Memory B cell (primary cell): ENCODE results near the gene ORC5.
"Not testable (repeated sequence)": the region's sequence is repeated elsewhere in the genome, so short reads cannot be mapped to it uniquely, and the experiment has no call there.

Experiments
- ATAC-seq: fragments of 150-1000 bp; cut with Tn5 transposase; 2 replicates; pipeline ENCODE4 v1.10.0; 2021; ENCODE audit warnings: low read depth, mild to moderate bottlenecking, moderate library complexity
- DNase-seq, 2 donors: peaks; one replicate each; pipeline ENCODE4 v3.0.0; 2022; ENCODE audit warnings: low spot score in 2 of 2
- H3K27ac Mint-ChIP-seq: one replicate; pipeline ENCODE4 v1.8.0; 2022; ENCODE audit warnings: mild to moderate bottlenecking, moderate library complexity, mixed read lengths
- H3K27me3 Mint-ChIP-seq: one replicate; pipeline ENCODE4 v1.8.0; 2022; ENCODE audit warnings: mixed read lengths
- H3K36me3 Mint-ChIP-seq: one replicate; pipeline ENCODE4 v1.8.0; 2022; ENCODE audit warnings: mild to moderate bottlenecking, mixed read lengths
- H3K4me1 Mint-ChIP-seq: one replicate; pipeline ENCODE4 v1.8.0; 2022; ENCODE audit warnings: mixed read lengths
- H3K4me3 Mint-ChIP-seq: one replicate; pipeline ENCODE4 v1.8.0; 2022; ENCODE audit warnings: mild to moderate bottlenecking, moderate library complexity, mixed read lengths
- H3K9me3 Mint-ChIP-seq: one replicate; pipeline ENCODE4 v1.8.0; 2022; ENCODE audit warnings: mixed read lengths

ORC5 gene

GRCh38 chr7:104225451-104225850, 17.6 kb upstream of the ORC5 start:
- Mint-ChIP-seq H3K36me3 (no peaks in the 10 kb centered on the region), H3K27ac (no peak overlapping the region), H3K9me3 (peaks cover 5% of the 10 kb centered on the region), H3K4me3 (no peak overlapping the region), H3K27me3 (peaks cover 6% of the 10 kb centered on the region), H3K4me1 (no peaks in the 10 kb centered on the region)
- DNase-seq (no peak), ATAC-seq (no peak)

DNA sequence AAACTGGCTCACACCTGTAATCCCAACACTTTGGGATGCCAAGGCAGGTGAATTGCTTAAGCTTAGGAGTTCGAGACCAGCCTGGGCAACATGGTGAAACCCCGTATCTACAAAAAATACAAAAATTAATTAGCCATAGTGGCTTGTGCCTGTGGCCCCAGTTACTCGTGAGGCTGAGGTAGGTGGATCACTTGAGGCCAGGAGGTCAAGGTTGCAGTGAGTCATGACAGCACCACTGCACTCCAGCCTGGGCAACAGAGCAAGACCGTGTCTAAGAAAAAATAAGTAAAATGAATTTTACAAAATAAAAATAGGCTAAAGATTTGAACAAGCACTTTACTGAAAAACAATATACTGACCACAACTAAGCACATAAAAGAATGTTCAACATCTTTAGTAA, 9.8 kb upstream of the ORC5 start:
- DNase-seq: no peak
- H3K36me3 Mint-ChIP-seq: no peaks in the 10 kb centered on the region

GRCh38 chr7:104209063-104209462, 1.2 kb upstream of the ORC5 start:
- Mint-ChIP-seq H3K36me3 (no peaks in the 10 kb centered on the region), H3K27me3 (peaks cover 3% of the 10 kb centered on the region), H3K27ac (no peak overlapping the region), H3K4me3 (no peak overlapping the region), H3K4me1 (peaks cover 18% of the 10 kb centered on the region), H3K9me3 (peaks cover 5% of the 10 kb centered on the region)
- DNase-seq: no peak
- no peak for ATAC-seq

More for the DNA sequence above, 9.8 kb upstream of the ORC5 start:
- no peak overlapping the region for H3K27ac Mint-ChIP-seq
- H3K27me3 Mint-ChIP-seq: no peaks in the 10 kb centered on the region
- ATAC-seq: no peak
- H3K9me3 Mint-ChIP-seq: peaks cover 6% of the 10 kb centered on the region
- H3K4me3 Mint-ChIP-seq: no peak overlapping the region
- H3K4me1 Mint-ChIP-seq: no peaks in the 10 kb centered on the region

- Mint-ChIP-seq H3K36me3 (peaks cover 5% of the 10 kb centered on the region), H3K4me1 (peaks cover 22% of the 10 kb centered on the region), H3K27ac (peak overlapping the region; percentile 91), H3K4me3 (peak overlapping the region; percentile 96), H3K9me3 (peaks cover 5% of the 10 kb centered on the region), H3K27me3 (peaks cover 3% of the 10 kb centered on the region)
- ATAC-seq: no peak
- no peak for DNase-seq
Measured at GRCh38 chr7:104208421-104208780, 588 bp upstream of the ORC5 start.

DNA sequence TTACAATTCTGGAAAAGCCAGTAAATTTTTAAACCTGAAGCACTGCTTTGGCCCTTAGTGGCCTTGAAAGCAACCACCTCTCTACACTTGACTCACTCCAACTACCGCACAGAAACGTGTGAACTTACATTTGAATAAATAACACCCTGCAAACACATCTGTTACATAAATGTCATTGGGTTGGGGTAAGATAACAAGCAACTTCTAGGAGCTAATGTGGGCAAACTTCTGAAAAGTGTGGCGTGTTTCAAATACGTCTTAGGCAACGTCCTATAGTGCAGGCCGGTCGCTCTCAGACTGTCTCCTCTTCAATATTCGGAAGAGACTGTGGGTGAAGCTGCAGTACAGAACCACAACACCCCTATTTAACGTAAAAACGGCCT, 474 bp downstream of the ORC5 start:
- H3K27ac Mint-ChIP-seq: peak overlapping the region; percentile 91
- ATAC-seq: peak; percentile 33
- peak in 1 of 2 donors; percentile 11 for DNase-seq

GRCh38 chr7:104206841-104207240, 972 bp downstream of the ORC5 start:
- H3K27ac Mint-ChIP-seq: peak overlapping the region; percentile 91
- no peak for ATAC-seq
- H3K4me3 Mint-ChIP-seq: peak overlapping the region; percentile 96
- peaks cover 14% of the 10 kb centered on the region for H3K36me3 Mint-ChIP-seq
- peaks cover 2% of the 10 kb centered on the region for H3K9me3 Mint-ChIP-seq
- peaks cover 3% of the 10 kb centered on the region for H3K27me3 Mint-ChIP-seq
- peaks cover 25% of the 10 kb centered on the region for H3K4me1 Mint-ChIP-seq
- no peak for DNase-seq

More for the DNA sequence above, 474 bp downstream of the ORC5 start:
- Mint-ChIP-seq H3K9me3 (peaks cover 2% of the 10 kb centered on the region), H3K4me3 (peak overlapping the region; percentile 96), H3K27me3 (peaks cover 3% of the 10 kb centered on the region), H3K4me1 (peaks cover 25% of the 10 kb centered on the region), H3K36me3 (peaks cover 10% of the 10 kb centered on the region)

DNA sequence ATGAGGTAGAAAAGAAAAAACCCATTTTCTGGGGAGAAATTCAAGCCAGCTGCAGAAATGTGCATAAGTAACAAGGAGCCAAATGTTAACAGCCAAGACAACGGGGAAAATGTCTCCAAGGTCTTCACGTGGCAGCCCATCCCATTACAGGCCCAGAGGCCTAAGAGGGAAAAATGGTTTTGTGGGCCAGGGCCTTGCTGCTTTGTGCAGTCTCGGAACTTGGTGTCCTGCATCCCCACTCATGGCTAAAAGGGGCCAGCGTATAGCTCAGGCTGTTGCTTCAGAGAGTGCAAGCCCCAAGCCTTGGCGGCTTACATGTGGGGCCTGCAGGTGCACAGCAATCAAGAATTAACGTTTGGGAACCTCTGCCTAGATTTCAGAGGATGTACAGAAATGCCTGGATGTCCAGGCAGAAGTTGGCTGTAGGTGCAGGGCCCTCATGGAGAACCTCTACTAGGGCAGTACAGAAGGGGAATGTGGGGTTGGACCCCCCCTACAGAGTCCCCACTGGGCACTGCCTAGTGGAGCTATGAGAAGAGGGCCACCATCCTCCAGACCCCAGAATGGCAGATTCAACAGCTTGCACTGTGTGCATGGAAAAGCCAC, 9.0 kb downstream of the ORC5 start:
- no peak overlapping the region for H3K4me3 Mint-ChIP-seq
- H3K27me3 Mint-ChIP-seq: no peaks in the 10 kb centered on the region
- H3K9me3 Mint-ChIP-seq: peaks cover 2% of the 10 kb centered on the region
- H3K4me1 Mint-ChIP-seq: peaks cover 6% of the 10 kb centered on the region
- H3K36me3 Mint-ChIP-seq: peaks cover 56% of the 10 kb centered on the region
- H3K27ac Mint-ChIP-seq: no peak overlapping the region
- ATAC-seq (no peak), DNase-seq (no peak)

GRCh38 chr7:104196161-104196560, 11.7 kb downstream of the ORC5 start:
- Mint-ChIP-seq H3K4me1 (no peaks in the 10 kb centered on the region), H3K4me3 (no peak overlapping the region), H3K27ac (no peak overlapping the region), H3K27me3 (no peaks in the 10 kb centered on the region), H3K36me3 (peaks cover 61% of the 10 kb centered on the region), H3K9me3 (peaks cover 2% of the 10 kb centered on the region)
- no peak for ATAC-seq
- no peak for DNase-seq

GRCh38 chr7:104192434-104192833, 15.4 kb downstream of the ORC5 start:
- no peak overlapping the region for H3K27ac Mint-ChIP-seq
- no peak overlapping the region for H3K4me3 Mint-ChIP-seq
- DNase-seq (no peak), ATAC-seq (no peak)
- H3K9me3 Mint-ChIP-seq: no peaks in the 10 kb centered on the region
- no peaks in the 10 kb centered on the region for H3K27me3 Mint-ChIP-seq
- peaks cover 62% of the 10 kb centered on the region for H3K36me3 Mint-ChIP-seq
- no peaks in the 10 kb centered on the region for H3K4me1 Mint-ChIP-seq

DNA sequence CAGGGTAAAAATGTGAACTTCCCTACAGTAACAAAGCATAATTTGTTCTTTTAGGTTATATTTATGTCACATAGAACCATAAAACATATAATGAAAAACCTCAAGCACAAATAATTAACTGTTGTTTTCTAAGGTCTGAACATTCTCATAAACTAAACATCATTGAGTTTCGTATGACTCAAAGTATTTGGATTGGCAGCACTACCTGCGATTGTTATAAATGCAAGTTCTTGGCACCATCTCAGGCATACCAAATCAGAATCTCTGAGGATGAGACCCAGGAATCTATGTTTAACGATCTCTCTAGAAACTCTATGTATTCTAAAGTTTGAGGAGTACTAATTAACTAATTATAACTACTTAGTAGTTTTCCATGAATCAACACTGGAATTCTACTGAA, 22.5 kb downstream of the ORC5 start:
- ATAC-seq (no peak), DNase-seq (no peak)
- H3K27me3 Mint-ChIP-seq: no peaks in the 10 kb centered on the region
- peaks cover 37% of the 10 kb centered on the region for H3K36me3 Mint-ChIP-seq
- H3K4me3 Mint-ChIP-seq: no peak overlapping the region
- H3K27ac Mint-ChIP-seq: no peak overlapping the region
- no peaks in the 10 kb centered on the region for H3K4me1 Mint-ChIP-seq
- H3K9me3 Mint-ChIP-seq: peaks cover 1% of the 10 kb centered on the region

DNA sequence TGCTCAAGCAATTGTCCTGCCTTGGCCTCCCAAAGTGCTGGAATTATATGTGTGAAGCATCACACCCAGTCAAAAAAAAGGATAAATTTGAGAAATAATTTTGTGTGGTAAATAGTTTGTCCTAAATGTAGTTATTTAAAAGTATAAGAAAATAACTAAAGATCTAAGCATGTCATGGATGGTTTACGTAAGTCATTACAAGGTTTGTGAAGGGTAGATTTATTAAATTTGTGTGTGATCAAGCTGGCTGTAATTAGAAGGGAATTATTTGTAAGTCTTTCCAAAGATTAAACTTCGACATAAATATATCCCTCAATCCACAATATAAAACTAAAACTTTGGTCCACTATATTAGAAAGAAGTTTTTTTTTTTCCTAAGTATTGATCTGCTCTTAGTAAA, 28.6 kb downstream of the ORC5 start:
- DNase-seq (no peak), ATAC-seq (no peak)
- Mint-ChIP-seq H3K27me3 (no peaks in the 10 kb centered on the region), H3K9me3 (peaks cover 1% of the 10 kb centered on the region), H3K36me3 (peaks cover 36% of the 10 kb centered on the region), H3K27ac (no peak overlapping the region), H3K4me1 (no peaks in the 10 kb centered on the region), H3K4me3 (no peak overlapping the region)

- H3K9me3 Mint-ChIP-seq, H3K27me3 Mint-ChIP-seq, H3K27ac Mint-ChIP-seq, H3K4me1 Mint-ChIP-seq, DNase-seq, H3K4me3 Mint-ChIP-seq, ATAC-seq: not testable (repeated sequence)
- H3K36me3 Mint-ChIP-seq: peaks cover 31% of the 10 kb centered on the region
Measured at GRCh38 chr7:104177565-104178083, 30.2 kb downstream of the ORC5 start.

DNA sequence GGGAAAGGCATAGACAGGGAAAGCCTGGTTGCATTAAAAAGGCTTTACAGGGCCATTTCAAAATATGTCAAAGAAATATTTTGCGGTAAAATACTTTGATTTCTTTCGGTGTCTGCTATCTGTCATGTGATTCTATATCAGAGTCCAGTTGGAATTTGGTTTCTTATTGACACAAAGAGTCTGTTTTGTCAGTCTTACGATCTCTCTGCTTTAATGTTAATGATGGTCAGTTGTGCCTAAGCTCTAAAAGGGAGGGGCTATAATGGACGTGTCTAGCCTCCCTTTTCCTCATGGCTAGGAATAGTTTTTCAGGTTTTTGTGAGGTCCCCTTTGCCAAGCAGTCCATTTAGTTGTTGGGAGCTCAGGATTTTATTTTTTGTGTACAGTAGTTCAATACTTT, 31.5 kb downstream of the ORC5 start:
- no peak for DNase-seq
- Mint-ChIP-seq H3K9me3 (no peaks in the 10 kb centered on the region), H3K36me3 (peaks cover 35% of the 10 kb centered on the region), H3K27ac (no peak overlapping the region), H3K4me3 (no peak overlapping the region), H3K4me1 (no peaks in the 10 kb centered on the region), H3K27me3 (no peaks in the 10 kb centered on the region)
- ATAC-seq: no peak

GRCh38 chr7:104175361-104175984, 32.3 kb downstream of the ORC5 start:
- H3K27me3 Mint-ChIP-seq: no peaks in the 10 kb centered on the region
- no peak overlapping the region for H3K27ac Mint-ChIP-seq
- H3K4me3 Mint-ChIP-seq: no peak overlapping the region
- ATAC-seq: no peak
- H3K4me1 Mint-ChIP-seq: no peaks in the 10 kb centered on the region
- no peaks in the 10 kb centered on the region for H3K9me3 Mint-ChIP-seq
- peaks cover 33% of the 10 kb centered on the region for H3K36me3 Mint-ChIP-seq
- DNase-seq: no peak

GRCh38 chr7:104174798-104175197, 33.0 kb downstream of the ORC5 start:
- Mint-ChIP-seq H3K27me3 (no peaks in the 10 kb centered on the region), H3K36me3 (peaks cover 32% of the 10 kb centered on the region), H3K9me3 (no peaks in the 10 kb centered on the region), H3K4me3 (no peak overlapping the region), H3K27ac (no peak overlapping the region), H3K4me1 (no peaks in the 10 kb centered on the region)
- ATAC-seq (no peak), DNase-seq (no peak)
